Activated CD4-positive, CD25-positive, alpha-beta regulatory T cell (primary cell): ENCODE data around the gene PRRX1.

Source experiments
- DNase-seq, 4 experiments: peaks; one replicate each; lab custom pipeline; 2025; lab: John Stamatoyannopoulos, UW

PRRX1 gene

DNA sequence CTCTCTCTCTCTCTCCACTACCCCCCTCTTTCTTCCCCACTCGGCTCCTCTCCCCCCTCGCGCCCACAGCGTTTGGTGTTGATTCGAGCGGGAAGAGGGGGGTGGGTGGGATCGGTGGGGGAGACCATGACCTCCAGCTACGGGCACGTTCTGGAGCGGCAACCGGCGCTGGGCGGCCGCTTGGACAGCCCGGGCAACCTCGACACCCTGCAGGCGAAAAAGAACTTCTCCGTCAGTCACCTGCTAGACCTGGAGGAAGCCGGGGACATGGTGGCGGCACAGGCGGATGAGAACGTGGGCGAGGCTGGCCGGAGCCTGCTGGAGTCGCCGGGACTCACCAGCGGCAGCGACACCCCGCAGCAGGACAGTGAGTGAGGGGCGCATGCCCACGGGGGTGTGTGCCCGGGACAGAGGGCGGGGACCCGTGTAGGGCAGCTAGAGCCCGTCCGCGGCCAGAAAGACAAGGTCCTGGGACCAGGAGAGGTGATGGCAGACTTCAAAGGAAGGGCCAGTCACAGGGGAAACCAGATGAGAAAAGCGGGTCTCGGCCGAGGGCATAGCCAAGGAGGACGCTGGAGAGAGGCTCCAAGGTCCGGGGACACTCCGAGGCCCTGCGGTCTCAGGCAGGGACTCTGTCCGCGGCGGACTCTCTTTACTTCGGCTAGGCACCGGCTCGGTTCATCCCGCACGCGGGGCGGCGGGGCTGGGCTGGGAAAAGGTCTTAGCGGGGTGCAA lies at the start of gene PRRX1:
Gene PRRX1, plus strand, starts transcription at position 39 of the 735 bp plus-strand sequence. Its CDS starts 88 bp downstream, at position 127.
- no peak for DNase-seq

DNA sequence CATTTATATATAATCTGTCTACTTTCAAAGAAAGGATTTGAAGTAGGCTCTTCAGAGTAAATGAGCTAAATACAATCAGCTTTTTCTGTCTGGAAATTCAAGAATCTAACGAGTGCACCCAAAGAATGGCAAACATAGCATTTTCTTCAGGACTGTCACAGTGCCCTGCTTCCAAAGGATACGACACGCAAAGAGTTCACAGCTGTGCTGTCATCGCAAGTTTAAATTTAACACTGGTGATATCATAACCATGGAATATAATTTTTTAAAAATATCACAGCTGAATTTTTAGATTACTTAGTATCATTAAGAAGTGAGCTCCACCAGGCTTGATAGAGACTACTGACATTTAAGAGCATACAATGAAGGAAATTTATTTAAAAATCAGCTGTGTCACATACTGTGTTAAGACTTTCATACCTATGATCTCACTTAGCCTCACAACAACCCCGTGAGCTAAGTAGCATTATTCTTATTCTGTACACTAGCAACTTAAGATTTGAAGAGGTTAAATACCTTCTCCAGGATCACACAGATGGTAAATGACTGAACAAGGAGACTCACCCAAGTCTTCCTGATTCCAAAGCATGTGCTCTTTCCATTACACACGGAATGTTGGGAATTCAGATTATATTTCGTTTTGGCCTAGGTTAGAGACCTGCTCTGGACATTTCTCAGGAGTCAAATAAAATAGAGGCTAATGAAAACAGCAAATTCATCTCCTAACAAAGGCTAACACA lies 46.2 kb upstream of the PRRX1 start:
- DNase-seq: no peak

DNA sequence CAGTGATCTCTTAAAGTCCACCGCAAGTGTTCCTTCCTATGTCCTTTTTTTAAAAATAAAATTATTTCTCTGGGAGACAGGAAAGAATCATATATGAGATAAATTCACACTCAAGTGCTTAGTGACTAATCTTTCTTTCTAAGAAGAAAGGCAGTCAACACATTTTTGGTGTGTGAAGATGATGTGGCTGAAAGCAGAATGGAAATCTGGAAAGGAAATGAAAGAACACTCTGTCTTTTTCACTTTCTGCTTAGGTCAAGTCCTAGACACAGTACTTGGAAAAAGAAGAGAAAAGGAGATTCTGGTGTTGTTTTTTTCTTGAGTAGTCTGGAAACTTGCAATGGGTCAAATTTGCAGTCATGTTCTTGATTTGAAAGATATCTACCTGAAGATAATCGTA lies 45.5 kb upstream of the PRRX1 start:
- no peak for DNase-seq

DNA sequence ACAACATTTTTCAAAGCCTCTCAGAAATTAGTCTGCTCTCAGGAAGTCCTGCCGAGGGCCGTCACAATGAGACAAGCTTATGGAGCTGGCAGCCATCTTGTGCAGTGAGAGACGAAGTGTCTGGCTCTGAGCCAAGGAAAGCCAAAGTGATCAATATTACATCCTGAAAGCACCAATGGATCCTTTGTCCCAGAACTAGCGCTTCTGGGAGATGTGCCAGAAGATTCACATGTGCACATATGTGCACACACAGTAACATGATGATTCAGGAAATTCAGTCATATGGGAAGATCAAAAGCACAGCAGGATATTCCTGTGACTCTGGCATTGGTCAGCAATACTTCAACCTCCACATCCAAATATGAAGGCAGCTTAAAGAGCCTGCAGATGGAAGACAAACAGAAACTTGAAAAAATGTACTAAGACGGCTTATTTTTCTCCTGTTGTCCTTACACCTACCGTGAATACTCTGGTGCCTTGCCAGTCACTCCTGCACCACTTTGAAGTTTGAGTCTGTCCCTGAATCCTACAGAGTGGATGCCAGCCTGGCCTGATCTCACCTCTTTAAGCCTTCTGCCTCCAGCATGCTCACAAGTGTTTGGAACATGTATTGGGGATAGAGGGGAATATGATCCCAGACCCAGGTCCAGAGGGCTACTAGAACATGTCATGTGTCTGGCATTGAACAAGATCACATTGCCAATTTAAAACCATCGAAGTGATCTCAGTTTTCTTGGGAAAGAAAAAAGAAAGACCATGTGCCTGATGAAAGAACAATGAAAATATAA lies 44.5 kb upstream of the PRRX1 start:
- DNase-seq: no peak

DNA sequence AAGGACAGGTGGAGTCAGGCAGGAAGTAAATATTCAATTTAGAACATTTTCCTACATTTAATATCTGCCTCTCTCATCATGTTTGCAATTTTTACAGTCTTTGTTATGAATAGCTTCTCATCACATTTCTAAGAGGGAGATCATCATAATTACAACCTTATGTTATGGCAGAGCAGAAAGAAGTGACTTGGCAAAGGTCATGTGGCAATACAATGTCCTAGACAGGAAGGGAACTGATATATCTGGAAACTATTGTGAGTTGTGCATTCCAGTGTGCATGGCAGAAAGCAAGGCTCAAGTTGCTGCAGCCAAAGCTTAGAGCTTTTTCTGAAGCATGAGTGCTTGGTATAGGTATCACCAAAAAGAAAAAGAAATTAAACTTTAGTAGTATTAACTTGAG lies 43.8 kb upstream of the PRRX1 start:
- no peak for DNase-seq

DNA sequence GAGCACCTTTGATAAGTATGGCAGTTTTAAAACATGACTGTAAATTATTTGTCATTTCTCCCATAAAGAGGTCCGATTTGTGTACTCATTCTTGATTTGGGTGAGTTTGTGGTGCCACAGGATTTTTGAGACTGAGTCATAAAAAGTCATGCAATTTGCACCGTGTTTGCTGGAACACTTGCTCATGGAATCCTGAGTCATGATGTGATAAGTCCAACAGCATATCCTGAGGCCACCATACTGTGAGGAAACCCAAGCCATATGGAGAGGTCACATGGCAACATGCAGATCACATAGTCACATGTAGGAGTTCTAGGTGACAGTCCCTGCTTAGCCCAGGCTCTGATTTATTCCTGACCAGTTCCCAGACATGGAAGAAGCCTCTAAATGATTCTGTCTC lies 40.8 kb upstream of the PRRX1 start:
- DNase-seq: no peak

DNA sequence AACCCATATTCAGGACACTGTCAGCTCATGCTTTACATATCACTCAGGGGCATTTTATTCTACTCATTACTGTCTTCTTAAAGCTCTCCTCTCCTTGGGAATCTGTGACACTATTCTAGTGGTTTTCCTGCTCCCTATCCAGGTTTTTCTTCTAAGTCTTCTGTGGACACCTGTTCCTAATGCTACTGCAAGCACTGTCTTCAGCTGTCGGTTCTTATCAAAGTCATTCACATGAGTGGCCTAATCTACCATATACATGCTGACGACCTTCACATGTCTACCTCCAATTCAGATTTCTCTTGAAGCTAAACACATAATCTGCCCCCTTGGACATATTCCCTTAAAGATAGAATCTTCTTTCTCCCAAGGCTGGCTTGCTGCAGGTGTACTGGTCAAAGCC lies 39.8 kb upstream of the PRRX1 start:
- DNase-seq: no peak

DNA sequence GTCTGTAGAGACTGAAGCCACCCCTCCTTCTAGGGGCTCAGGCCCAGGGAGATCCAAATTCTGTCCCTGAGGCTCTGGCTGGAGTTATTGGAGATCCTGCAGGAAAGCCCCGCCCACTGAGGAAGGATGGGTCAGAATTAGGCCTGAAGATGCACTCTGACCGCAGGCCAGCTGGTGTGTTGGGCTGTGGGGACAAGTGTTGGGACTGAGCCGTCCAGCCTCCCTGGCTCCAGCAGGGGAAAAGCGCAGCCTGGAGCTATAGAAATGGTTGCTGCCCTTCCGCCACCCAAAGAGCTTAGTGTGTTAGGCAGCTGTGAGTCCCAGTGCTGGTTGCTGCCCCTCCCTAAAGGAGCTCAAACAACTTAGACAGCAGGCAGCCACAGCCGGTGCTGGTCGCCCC lies 33.0 kb upstream of the PRRX1 start:
- no peak for DNase-seq

DNA sequence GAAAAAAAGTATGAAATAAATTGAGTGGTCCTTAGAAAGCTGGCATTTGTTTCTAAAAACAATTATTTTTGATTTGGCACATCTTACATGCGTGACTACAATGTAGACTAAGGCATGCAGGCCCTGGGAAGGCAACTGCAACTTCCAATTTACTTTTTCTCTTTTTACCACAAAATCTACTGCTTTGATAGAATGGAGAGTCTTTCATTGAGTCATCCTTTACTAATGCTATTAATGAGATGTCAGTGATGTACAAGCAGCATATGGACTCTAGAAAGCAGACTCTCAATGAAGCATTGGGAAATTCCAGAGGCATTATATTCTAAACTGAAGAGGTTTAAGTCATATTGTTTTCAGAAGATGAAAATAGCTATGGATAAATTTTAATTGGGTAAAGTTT lies 29.6 kb upstream of the PRRX1 start:
- DNase-seq: no peak

DNA sequence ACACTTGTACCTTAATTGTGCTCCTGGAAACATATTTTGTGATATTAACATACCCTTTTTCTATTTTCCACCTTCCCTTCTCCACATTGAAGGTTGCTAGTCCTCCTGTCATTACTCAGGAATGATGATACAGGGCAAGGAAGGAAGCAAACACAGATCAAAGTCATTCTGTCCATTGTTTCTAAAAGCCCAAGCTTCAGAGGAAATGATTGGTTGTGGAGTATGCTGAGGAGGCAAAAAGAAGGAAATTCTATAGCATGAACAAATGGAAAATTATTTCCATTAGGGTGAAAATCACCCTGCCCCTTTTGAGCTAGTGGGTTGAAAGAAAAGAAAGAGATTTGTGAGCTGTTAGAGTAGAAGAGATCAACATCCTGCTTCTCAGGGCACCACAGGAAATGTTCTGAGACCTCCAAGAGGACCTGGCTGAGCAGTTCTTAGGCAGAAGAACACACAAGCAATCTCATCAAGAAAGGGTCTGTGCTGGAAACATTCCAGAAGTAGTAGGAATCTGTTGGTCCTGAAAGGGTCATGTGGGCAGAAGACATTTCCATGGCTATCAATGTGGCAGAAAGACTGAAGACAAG lies 29.0 kb upstream of the PRRX1 start:
- no peak for DNase-seq

DNA sequence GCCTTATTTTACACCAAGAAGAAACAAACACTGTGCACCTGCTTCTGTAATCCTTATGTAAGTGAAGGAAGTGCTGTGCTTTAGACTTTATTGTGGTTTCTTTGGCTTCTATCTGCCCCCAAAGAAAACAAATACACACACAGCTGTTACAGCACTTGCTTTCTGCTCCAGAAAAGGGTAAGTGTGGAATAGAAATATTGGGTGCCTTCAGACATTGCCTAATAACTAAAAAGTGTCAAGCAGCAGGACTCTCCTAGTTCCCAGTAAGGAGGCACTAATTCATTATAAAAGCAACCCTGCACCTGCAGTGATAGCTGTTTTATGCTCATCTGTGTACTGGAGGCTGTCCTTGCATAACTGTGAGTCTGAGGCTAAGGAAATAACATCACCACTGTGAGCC lies 23.4 kb upstream of the PRRX1 start:
- DNase-seq: no peak

DNA sequence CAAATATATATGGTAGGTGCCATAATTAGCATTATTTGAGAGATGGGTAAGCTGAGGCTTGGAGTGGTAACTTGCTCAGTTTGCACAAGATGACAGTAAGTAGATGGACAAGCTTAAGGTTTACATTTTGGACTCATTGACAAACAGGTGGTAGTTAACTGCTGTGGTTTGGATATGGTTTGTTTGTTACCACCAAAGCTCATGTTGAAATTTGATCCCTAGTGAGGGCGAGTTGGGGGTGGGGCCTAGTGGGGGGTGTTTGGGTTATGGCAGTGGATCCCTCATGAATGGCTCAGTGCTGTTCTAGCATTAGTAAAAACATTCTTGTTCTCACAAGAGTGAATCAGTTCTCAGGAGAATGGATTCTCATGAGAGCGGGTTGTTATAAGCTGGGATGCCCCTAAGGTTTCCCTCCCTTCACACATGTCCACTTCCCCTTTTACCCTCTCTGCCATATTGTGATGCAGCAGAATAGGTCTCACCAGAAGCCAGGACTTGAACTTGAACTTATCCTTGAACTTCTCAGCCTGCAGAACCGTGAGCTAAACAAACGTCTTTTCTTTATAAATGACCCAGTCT lies 6.6 kb upstream of the PRRX1 start:
- no peak for DNase-seq

DNA sequence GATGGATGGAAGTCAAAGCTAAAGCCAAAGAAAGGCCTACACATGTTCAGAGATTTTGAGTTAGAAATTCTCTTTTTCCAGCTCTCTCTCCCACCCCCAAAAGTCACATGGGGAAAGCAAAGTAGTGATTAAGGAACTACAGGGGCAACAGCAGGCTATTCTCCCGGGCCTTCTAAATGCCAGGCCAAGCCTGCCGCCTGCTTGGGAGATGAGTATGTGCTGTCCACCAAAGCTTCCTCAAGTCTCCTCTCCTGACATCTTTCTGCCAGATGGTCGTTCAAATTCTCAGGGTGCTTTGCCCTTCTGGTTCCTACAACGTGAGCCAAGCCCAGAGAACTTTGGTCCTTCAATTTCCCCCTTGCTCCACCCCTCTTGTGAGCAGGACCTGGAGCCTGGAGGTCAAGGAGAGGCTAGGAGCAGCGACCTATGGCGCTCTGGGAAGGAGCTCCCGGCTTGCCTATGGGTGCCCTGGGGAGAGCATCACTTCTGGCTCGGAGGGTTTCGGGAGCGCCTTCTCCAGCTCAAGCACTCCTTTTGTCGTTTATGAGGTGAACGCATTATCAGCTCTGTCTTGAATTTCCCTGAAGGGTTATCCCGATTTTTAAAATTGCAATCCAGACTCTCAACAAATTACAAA lies 4.4 kb upstream of the PRRX1 start:
- no peak for DNase-seq

DNA sequence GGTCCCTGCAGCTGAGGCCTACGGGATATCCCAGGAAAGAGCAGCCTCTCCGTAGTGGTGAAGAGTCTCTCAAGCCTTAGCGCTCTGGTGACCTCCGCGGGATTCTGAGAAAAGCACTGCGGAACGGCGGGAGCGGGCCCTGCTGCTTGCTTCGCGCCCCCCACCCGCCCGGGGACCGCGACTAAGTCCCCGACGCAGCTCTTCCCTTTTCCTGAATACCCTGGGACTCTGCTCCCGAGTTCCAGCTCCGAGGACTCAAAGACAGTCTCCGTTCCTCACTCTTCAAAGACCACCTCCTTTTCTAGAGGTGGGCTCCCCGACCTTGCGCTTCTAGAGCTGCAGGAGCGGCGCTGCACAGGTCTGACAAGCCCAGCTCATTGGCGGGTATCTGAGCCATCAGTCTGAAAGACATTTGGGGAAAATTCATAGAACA lies 3.6 kb upstream of the PRRX1 start:
- no peak for DNase-seq

DNA sequence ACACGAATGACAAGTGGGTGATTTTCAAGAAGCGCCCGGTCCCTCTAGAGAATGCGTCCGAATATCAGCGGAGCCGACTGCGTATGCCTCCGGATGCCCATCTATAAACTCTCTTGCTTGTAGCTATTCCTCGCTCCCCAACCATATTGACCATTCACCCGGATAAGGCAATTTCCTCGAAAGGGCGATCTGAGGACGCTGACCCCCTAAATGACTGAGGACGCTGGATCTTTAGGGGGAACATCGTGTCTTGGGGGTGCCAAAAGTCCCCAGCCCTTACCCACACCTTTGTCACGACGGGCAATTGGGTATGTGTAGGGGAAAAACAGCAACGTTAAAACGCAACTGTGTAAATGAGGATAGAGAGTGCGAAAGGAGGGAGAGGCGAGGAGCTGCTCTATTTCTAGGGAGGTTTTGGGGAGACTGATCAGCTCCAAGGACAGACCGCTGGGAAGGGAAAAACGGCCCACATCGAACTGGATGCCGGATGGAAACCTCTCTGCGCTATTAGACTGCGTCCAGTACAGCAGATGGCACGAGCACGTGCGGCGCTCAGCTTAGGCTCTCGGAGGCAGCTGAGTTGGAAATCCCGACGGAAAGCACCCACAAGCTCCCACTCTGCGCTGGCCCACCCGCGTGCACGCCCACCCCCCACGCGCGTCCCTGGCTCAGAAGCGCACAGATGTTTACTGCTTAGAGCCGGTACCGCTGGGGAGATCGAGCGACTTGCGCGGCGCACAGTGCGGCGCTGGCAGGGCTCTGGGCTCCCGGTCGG lies 2.9 kb upstream of the PRRX1 start:
- no peak for DNase-seq

DNA sequence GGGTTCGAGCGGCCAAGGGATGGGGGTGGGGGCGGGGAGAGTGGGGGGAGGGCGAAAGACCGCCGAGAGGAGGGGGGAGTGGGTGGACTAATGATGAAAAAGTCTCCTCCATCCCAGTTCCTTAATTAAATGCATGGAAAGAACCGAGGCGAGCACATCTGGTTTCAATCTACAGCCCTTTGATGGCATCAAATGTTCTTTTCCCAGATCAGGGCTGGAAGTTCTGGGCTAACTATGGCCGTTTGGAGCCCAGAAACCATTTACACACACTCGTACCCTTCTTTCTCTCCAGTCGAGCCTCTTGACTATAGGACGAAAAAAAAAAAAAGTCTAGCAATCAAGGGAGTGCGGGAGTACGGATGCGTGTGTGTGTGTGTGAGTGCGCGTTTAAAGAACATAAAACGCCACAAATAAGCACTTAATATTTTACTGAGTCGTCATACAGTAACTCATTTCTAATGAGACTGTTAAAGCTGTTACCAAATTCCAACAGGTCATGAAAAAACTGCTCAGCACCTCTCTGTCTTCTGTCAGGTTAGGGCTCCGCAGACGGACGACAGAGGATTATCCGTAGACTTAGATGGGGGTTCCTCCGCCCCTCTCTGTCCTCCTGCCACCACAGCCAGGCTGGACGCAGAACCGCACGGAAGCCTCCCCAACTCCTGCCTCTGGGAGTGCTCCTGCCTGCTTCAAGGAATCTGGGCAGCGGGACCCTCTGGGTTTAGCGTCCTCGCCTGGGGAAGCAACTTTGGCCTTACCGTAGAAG lies 2.1 kb upstream of the PRRX1 start:
- no peak for DNase-seq

DNA sequence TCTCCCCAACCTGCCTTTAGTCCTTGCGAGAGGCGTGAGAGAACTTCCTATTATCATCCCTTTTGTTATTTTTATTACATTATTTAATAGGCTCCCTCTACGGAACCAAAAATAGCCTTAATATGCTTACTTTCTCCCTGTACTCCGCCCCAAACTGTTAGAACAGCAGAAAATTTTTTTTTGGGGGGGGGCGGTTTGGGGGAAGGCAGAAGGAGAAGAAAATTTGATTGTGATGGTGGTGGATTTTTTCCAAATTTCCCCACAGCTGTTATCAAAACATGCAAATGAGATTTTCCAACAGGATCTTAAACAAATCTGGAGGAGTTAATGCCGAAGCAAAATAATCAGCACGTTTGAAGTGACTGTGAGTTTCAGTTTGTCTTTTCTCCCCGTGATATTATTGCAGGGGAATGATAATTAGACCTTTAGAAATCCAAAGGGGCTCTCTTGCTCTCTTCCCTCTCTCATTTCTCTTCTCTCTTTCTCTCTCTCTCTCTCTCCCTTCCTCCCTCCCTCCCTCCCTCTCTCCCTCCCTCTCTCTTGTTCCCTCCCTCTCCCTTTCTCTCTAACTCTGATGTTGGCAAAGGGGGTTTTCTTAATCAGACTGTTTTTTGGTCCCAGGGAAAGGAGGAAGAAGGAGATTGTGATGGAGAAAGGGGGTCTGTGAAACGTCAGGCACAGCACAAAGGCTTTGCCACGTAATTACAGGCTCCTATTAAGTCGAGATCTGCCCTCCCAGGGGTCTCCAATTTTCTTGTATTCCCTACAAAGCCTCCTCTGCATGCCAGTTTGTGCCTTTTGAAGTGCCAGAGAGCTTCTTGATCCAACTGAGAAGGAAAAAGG lies 1.1 kb upstream of the PRRX1 start:
- DNase-seq: no peak

DNA sequence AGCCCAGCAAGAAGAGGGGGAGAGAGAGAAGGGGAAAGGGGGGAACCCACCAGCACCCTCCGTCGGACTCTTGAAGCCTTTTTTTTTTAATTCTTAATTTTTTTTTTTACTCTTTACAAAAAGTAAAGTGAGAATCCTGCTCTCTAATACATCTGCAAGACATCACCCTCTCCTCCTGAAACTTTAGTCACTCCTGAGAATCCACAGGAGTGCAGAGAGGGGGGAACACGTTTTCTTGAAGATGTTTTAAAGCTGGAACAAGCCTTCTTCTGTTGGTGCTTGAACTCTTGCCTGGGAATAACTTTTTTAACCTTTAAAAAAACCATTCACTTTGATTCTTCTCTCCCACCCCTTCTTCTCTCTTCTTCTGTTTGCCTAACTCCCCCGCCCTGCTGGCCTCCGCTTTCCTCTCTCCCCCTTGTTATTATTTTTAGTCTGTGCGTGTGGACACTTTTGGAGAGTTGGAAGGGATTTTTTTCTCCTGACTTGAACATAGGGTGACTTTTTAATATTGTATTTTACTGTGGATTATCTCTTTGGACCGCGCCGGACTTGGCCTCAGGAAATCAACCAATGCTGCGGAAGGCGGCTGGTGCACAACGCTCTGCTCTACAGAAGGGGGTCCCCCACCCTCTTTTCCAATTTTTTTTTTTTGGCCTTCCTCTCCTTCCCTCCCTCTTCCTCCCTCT lies 383 bp upstream of the PRRX1 start:
- no peak for DNase-seq
